GM10248 (cell line): Measurements from ENCODE around the gene TFRC.
"Not testable (repeated sequence)": the region's sequence is repeated elsewhere in the genome, so short reads cannot be mapped to it uniquely, and the experiment has no call there.

ENCODE experiments used
- CTCF ChIA-PET: fragments of 300-600 bp; sonication (Branson Sonifier 250); formaldehyde crosslinking; extraction: SDS; loops from one replicate; lab custom pipeline; 2021; ENCODE audit warnings: antibody characterized with exemption; lab: Yijun Ruan, JAX
- POLR2A ChIA-PET: fragments of 350-650 bp; sonication (Branson Sonifier 250); formaldehyde crosslinking; extraction: SDS; loops from one replicate; lab custom pipeline; 2020; ENCODE audit warnings: antibody characterized with exemption; lab: Yijun Ruan, JAX
- DNase-seq: peaks from one replicate; pipeline ENCODE4 v3.0.0; 2012; ENCODE audit errors: extremely low spot score
- CTCF ChIP-seq: IDR thresholded peaks from 2 replicates; pipeline ENCODE4 v1.5.1; 2012; ENCODE audit warnings: mild to moderate bottlenecking, low read depth; ENCODE audit errors: extremely low read depth, missing control alignments, control extremely low read depth

The TFRC gene

GRCh38 chr3:196067439-196067838 lies 14.5 kb downstream of the TFRC start:
- ChIA-PET CTCF (interaction anchor here (1.0 to 1.1 kb wide), 2 partner anchors 12 to 130 kb away, joined by 3 to 5 read pairs; no protein-coding TSS in a partner anchor), POLR2A (interaction anchor here (0.6 kb wide), 1 partner anchor 421 kb away, joined by 4 read pairs; no protein-coding TSS in a partner anchor)

GRCh38 chr3:196063971-196064370 lies 17.9 kb downstream of the TFRC start:
- DNase-seq = no peak
- POLR2A ChIA-PET = no interaction called here
- no peak for TF ChIP-seq CTCF
- CTCF ChIA-PET = interaction anchor here (0.9 to 2.6 kb wide), 6 partner anchors 9 to 41 kb away, joined by 3 to 26 read pairs (median 3); no protein-coding TSS in a partner anchor

More at GRCh38 chr3:196067439-196067838, 14.5 kb downstream of the TFRC start:
- TF ChIP-seq CTCF = no peak
- DNase-seq = no peak

- DNase-seq = no peak
- ChIA-PET CTCF (interaction anchor here (1.1 to 2.6 kb wide), 6 partner anchors 8 to 59 kb away, joined by 3 to 26 read pairs (median 3); no protein-coding TSS in a partner anchor), POLR2A (no interaction called here)
- TF ChIP-seq CTCF = no peak
These were observed 18.4 kb downstream of the TFRC start for GRCh38 chr3:196063456-196063855.

- POLR2A ChIA-PET = no interaction called here
These were observed 18.8 kb downstream of the TFRC start for GRCh38 chr3:196063049-196063448.

GRCh38 chr3:196060834-196061233 lies 21.1 kb downstream of the TFRC start:
- ChIA-PET POLR2A (no interaction called here), CTCF (interaction anchor here (1.0 to 2.1 kb wide), 2 partner anchors 9 to 13 kb away, joined by 4 to 11 read pairs; no protein-coding TSS in a partner anchor)
- no peak for TF ChIP-seq CTCF
- DNase-seq = no peak

More at GRCh38 chr3:196063049-196063448, 18.8 kb downstream of the TFRC start:
- CTCF ChIA-PET = interaction anchor here (1.5 to 1.6 kb wide), 2 partner anchors 10 to 59 kb away, joined by 3 to 11 read pairs; no protein-coding TSS in a partner anchor
- no peak for DNase-seq
- no peak for TF ChIP-seq CTCF

- no peak for DNase-seq
- CTCF ChIA-PET = interaction anchor here (1.0 to 2.3 kb wide), 3 partner anchors 11 to 138 kb away, joined by 3 to 12 read pairs (median 6); no protein-coding TSS in a partner anchor
- POLR2A ChIA-PET = no interaction called here
- no peak for TF ChIP-seq CTCF
These were observed 24.0 kb downstream of the TFRC start for GRCh38 chr3:196057760-196058331.

GRCh38 chr3:196056371-196056770 lies 25.5 kb downstream of the TFRC start:
- POLR2A ChIA-PET, DNase-seq: not testable (repeated sequence)
- CTCF ChIA-PET = interaction anchor here (0.9 to 2.3 kb wide), 3 partner anchors 17 to 141 kb away, joined by 5 to 12 read pairs (median 6); no protein-coding TSS in a partner anchor
